Epithelial cell of proximal tubule (primary cell): Measurements from ENCODE around the gene GUCY2F. TPM values are rescaled to one million over a fixed set of nuclear protein-coding genes. Genes with fewer than 3 reads are reported as not detected.

ENCODE experiments used
- DNase-seq: peaks from one replicate; pipeline ENCODE4 v3.0.0-alpha.2; 2011; ENCODE audit warnings: low read depth
- H3K4me3 ChIP-seq: 2 replicates; pipeline ENCODE4 v1.5.1; 2011; ENCODE audit warnings: low read depth, mild to moderate bottlenecking, low read length
- total RNA-seq: library from RNA; depleted of rRNA; stranded (reverse); fragments of >200 nt; gene quantifications from 2 replicates; pipeline ENCODE4 v1.2.3, GENCODE V29; 2015
- TF ChIP-seq, protein P1 (sequence below): conservative IDR thresholded peaks from 2 replicates; pipeline ENCODE4 v1.5.1; 2012; ENCODE audit warnings: low read depth, mild to moderate bottlenecking, low read length

Gene GUCY2F
- total RNA-seq, 1 donor from 2014 or later = not detected

DNA sequence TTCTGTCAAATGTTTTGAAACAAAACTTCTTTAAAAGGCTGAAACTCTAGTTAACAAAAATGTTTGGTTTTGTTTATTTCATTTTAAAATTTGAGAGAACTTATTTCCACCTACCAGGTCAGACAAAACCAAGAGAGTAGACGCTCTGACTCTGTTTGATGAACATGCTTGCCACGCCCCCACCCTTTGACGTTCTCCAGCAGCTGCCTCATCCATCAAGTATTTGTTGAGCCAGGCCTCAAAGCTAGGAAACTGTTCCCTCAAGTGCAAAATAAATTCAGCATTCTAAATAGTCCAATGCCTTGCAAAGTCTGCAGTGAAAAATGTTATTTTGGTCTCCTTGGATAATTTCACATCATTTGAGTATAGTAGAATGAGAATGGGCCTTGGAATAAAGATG, 121.6 kb downstream of the GUCY2F start:
- no peak for DNase-seq
- TF ChIP-seq, protein P1, sequence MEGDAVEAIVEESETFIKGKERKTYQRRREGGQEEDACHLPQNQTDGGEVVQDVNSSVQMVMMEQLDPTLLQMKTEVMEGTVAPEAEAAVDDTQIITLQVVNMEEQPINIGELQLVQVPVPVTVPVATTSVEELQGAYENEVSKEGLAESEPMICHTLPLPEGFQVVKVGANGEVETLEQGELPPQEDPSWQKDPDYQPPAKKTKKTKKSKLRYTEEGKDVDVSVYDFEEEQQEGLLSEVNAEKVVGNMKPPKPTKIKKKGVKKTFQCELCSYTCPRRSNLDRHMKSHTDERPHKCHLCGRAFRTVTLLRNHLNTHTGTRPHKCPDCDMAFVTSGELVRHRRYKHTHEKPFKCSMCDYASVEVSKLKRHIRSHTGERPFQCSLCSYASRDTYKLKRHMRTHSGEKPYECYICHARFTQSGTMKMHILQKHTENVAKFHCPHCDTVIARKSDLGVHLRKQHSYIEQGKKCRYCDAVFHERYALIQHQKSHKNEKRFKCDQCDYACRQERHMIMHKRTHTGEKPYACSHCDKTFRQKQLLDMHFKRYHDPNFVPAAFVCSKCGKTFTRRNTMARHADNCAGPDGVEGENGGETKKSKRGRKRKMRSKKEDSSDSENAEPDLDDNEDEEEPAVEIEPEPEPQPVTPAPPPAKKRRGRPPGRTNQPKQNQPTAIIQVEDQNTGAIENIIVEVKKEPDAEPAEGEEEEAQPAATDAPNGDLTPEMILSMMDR = no peak
- H3K4me3 ChIP-seq = no peak overlapping the region

DNA sequence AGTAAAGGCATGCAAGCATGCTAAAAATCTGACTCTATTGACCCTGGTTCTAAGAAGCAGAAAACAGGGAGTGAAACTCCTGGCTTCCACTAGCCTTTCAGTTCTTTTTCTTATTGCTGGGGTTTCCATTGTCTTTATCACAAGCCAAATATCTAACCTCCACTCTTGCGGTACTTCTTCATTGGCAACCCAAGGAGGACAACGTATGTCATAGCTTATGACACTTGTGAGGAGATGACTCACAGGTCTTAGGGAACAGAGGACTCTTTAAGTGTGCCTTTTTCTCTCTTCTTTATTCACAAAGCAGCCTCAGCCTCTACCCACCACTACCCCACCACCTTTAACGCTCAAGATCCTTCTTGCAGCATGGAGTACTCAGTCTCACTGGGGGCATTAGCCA, 124.2 kb downstream of the GUCY2F start:
- TF ChIP-seq, protein P1 = no peak
- no peak for DNase-seq
- no peak overlapping the region for H3K4me3 ChIP-seq

DNA sequence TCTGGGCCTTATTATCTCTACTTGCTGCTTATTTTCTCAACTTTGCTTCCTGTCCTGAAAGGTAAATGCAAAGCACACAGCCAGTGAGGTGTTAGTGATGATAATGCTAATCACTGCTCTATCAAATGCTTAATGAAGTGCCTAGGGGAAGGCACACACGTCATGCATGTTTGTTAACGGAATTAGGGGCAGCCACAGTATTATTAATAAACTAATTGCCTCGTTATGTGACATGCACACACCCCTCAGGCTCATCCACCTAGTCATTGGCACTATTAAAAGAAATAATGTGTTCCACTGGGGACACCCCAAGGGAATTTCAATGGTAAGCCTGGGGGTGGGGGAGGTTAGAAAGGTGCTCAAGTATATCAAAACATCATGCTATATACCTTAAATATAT, 125.2 kb downstream of the GUCY2F start:
- TF ChIP-seq, protein P1 = no peak
- DNase-seq = no peak
- no peak overlapping the region for H3K4me3 ChIP-seq

DNA sequence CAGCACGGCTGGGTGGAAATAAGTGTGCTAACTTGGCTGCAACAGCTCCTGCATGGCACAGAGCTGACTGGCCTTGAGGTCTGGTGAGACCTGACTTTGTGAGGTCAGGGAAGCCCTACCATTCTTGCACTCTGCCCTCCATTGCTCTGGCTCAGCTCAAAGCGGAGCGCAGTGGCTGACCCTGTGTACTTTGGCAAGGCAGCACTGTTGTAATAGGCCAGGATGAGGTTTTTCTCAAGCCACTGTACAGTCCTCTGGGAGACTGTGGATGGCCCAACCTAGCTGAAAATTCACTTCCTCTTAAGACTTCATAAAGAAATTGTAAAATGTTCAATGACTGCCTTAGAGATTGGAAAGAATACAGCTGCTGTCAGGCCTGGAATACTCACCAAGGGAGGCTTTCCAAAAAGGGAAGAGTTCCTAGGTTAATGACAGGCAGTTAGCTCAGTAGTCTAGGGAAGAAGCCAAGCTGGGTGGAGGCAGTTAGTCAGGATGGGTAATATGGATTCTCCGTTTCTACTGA, 129.8 kb downstream of the GUCY2F start:
- DNase-seq = no peak
- H3K4me3 ChIP-seq = no peak overlapping the region
- TF ChIP-seq, protein P1 = no peak

DNA sequence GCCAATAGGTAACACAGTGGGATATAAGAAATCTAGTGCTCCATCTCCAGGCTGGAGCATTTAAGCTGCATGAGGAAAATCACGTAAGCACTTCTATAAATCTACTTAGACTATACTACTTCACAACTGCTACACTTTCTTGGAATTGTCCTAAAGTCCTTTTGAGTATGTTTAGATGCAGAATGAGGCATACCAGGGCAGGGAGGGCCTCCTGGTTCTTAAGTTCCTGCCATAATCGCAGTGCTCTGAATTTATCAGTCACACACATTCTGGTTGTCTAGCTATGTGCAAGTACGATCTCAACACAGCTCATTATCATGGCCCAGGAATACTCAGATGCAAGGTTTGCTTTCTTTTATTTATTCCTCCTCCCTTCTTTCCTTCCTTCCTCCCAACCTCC, 130.3 kb downstream of the GUCY2F start:
- DNase-seq = no peak
- no peak overlapping the region for H3K4me3 ChIP-seq
- TF ChIP-seq, protein P1 = no peak

DNA sequence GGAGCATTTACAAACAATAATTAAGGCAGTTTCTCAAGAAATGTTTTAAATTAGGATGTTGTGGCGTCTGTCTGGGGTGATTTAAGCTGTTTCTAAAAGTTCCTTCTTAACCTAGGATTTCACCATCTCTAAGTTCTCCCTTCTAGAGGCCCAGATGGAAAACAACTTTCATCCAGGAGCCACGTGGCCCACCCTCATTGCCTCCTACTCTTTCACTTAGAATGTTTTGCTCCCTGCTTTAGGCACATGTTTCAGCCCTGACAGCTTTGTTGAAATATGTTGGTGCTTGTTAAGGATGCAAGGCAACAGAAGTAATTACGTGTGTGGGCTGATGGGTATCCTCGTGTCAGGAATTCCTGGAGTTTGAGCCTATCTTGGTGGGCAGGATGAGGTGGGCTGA, 131.3 kb downstream of the GUCY2F start:
- no peak overlapping the region for H3K4me3 ChIP-seq
- no peak for DNase-seq
- TF ChIP-seq, protein P1 = no peak

DNA sequence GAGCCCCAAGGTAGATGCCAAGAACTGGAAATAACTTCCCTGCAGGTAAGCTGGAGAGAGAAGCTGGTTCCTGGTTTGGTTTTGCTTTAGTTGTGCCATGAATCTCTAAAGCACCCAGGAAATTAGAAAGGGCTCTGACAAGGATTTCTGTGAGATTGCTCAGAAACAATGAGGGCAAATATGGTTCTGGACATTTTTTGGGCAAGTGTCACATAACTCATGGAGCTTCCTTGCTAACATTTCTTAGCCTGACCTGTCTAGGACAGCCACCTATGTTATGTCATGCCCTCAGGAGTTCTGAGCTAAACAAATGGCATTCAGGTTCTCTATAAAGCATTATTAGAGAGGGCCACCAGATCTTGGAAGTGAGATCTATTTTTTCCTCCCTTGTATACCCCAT, 131.8 kb downstream of the GUCY2F start:
- no peak for DNase-seq
- H3K4me3 ChIP-seq = no peak overlapping the region
- TF ChIP-seq, protein P1 = no peak
